Stimulated activated CD4-positive, alpha-beta T cell treated with anti-CD3 and anti-CD28 coated beads, Interleukin-12 subunit alpha, Interleukin-12 subunit beta, amount 100 ng/mL, for 48 hours (primary cell): ENCODE results near the gene CABCOCO1.
"Not testable (repeated sequence)": the region's sequence is repeated elsewhere in the genome, so short reads cannot be mapped to it uniquely, and the experiment has no call there.

Experiments used
- DNase-seq, 3 donors: peaks; one replicate each; pipeline ENCODE4 v3.0.0-alpha.2; 2020; ENCODE audit warnings: low read depth in 2 of 3, low spot score in 1 of 3

CABCOCO1 gene

DNA sequence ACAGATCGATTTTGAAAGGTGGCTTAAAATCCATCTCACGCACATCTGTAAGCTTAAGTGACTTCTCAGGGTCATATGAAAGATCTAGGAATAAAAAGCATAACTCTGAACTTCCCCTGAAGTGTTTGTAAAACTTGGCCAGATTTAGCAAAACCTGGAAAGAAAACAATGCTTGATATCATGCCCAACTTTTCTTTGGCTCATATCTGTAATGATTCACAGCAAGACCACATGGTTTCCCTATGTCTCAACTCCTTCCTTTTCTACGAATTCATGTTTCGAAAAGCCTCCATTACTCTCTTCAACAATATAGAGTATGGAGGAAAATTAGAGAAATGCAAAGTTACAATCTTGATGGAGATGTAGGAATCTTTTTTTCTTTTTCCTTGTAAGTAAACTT, 20.1 kb upstream of the CABCOCO1 start:
- DNase-seq: no peak

DNA sequence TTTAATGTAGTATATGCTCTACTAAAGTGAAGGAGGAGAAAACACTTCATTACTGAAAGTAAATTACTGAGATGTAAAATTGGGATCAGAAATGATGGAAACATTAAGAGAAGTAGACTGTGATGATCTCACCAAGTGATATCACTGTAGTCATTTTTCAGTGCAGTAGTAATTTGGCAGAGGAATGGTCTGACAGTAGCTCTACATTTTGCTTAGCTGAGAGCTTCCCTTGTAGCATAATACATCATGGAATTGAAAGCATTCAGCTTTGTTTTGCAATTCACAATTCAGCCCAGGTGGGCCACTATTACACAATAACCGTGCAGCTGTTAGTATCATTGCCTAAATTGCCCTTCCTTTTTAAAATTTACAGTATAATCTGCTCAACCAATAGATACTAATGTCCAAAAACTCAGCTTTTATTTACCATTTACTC, 19.4 kb upstream of the CABCOCO1 start:
- no peak for DNase-seq

GRCh38 chr10:61653699-61654098, 9.0 kb upstream of the CABCOCO1 start:
- DNase-seq: no peak

DNA sequence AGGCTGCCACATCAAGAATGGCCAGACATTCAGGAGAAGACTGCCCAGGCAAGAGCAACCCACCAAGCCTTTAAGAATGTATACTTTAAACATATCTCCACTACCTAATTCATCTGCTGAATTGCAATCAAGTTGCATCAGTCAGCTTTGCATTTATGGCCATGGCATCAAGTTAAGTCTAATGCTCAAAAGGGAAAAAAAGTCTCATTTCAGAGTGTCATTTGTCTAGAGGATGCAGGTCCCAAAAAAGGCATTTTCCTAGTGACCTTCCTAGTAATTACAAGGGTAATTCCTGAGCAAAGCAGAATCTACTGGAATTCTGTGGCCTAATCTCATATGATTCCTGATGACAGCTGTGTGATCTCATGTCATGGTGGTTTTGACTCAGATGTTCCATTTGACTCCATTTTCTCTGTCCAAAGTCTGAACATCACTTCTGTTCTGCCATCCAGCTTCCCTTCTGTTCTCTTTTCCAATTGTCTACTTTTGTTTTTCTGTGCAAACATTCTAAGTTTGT, 7.3 kb upstream of the CABCOCO1 start:
- DNase-seq: no peak

DNA sequence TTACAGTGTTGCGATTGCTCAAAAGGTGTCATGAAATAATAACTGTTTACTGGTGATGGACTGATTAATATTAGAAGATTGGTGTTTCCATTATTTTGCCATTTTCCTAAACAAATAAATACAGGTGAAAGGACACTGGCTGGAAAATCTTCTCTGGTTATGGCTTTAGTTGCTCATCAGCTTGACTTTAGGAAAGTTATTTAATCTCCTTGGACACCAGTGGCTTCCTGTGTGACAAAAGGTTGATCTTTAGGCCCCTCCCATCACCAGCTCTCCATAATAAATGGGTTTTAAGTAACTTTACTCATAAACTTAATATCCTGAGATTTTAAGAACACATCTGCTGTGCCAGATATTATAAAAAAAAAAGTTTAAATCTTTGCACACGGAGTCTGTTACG, 737 bp downstream of the CABCOCO1 start:
- DNase-seq: no peak

GRCh38 chr10:61664985-61665384, 2.3 kb downstream of the CABCOCO1 start:
- no peak for DNase-seq

DNA sequence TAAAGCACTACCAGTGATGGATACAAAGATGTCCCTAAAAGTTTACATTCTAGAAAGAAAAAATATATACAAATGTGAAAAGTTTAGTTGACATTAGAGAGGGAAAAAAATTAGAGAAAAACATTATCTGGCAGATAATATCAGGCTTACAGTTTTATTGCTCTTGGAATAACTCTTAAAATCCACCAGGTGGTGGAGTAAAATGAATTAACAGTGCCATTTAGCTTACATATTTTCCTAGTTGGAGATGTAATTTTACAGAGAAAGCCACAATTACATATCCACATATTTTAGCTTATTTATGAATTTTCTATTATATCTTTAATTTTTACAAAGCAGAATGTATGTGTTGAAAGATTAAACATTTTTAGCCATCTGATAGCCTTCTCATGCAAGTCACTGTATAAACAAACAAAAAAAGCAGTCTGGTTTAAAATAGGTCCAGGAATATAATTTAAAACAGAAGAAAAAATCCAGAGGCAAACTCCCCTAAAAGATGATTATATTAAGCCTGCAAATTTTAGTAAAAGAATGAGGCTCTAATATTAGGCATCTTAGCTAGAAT, 6.5 kb downstream of the CABCOCO1 start:
- no peak for DNase-seq

DNA sequence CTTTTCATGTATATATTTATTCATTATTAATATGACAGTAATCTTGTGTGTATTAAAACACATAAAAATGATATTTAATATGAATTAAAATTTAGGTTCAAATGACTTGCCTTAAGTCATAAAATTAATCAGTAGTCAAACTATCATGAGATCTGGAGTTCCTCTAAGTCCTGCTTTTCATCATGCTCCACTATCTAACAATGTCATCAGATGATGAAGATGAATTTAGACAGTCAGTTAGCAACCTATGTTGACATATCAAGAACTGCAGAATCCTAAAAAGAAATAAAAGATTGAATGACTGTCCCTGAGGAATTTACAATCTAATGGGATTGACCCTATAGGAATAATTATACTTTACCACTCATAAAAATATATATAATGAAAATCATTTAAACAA, 7.1 kb downstream of the CABCOCO1 start:
- no peak for DNase-seq

DNA sequence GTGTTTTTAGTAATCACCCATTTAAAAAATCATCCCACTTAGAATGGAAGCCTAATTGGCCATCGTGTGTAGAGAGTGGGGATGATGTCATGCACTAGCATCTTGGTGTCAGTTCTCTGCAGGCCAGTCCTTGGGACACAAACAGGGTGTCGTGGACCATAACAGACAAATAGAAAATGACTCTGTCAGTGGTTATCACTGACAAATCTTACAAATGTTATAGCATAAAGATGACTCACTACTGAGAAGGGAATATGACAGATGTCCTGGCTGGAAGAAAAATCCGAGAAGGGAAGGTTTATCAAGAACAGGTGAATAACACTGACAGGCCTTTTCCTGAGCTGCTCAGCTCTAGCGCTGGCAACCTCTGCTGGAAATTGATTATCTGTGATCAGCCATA, 10.6 kb downstream of the CABCOCO1 start:
- DNase-seq: no peak

- DNase-seq: no peak
Measured at GRCh38 chr10:61682323-61682722, 19.6 kb downstream of the CABCOCO1 start.

GRCh38 chr10:61683319-61683718, 20.6 kb downstream of the CABCOCO1 start:
- DNase-seq: no peak

DNA sequence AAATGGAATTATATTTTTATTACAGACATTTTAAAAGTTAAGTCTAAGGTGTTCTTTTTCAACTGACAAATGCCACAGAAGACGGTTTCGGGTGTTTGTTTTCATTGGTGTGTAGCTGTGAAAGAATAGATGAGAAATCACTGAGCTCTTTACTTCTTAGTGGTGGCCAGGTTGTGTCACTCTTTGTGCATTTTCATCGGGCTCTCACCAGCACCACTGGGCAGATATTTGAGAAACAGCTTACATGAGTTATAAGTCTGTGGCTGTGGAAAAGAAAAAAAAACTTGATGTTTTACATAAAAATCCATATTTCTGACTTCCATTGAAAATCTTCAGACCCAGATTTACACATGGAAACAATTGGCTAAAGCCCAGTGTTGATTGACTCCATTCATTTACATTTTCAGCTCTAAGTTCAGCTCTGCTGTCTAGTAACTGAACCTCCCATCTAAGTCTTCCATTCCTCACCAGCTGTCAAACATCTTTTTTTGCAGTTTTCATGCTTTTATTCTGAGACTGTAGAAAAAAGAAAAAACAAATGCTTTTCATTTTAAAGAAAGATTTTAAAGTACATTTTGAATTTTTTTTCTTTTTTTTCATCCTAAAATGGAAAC, 22.3 kb downstream of the CABCOCO1 start:
- no peak for DNase-seq

DNA sequence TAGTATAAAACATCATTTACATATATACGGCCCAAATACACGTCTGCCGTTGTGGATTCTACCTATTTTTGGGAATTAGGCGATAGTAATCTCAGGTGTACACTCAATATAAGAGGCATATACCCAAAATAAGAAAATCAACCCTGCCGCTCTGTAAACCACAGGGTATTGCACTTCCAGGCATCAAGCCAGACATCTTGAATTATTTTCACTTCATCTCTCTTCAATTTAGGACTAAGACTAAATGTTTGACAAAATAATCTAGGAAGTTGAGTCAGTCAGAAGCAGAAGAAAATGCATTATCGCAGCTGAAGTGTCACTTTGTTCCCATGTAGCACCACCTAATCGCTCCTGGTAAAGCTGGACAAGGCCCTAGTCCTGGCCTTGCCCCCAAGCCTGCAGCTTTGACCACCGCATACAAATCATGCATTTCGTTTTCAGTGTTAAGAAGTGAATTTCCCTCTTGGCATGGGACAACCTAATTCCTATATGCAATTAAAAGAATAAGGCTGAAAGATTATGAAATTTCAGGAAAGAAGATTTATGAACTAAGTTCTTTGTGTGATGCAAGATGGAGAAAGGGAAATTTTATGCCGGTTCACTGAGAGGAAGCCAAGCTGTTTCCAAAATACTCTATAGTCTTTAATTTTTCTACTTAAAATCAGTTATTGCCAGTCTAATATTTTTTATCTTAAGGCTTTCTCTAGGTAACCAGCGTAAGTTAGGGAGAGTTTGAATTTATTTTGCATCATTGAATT, 26.0 kb downstream of the CABCOCO1 start:
- DNase-seq: no peak

DNA sequence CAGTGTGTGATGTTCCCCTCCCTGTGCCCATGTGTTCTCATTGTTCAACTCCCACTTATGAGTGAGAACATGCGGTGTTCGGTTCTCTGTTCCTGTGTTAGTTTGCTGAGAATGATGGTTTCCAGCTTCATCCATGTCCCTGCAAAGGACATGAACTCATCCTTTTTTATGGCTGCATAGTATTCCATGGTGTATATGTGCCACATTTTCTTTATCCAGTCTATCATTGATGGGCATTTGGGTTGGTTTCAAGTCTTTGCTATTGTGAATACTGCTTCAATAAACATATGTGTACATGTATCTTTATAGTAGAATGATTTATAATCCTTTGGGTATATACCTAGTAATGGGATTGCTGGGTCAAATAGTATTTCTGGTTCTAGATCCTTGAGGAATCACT, 28.9 kb downstream of the CABCOCO1 start:
- not testable (repeated sequence) for DNase-seq

DNA sequence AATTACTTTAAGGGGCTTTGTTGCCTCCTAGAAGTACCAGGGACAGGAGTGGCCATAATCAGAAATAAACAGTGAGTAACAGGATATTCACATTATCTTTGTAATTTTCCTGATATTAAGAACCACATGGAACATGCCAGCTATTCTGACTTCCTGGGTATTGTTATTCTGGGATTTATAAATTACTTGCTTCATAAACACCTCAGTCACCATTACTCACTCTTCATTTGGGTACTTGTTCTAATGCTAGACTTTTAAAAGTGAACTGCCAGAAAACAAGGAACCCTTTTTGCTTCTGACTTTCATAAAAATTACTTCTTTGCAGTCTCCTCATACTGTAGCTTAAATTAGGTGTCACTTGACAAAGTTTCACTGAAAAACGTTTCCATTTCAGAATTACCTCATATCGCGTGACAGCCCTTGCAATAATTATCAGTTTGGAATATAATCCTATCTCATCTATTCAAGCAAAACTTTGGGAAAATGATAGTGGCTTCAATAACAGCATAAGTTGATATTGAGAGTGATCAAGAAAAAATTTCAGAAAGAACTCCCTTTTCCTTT, 29.8 kb downstream of the CABCOCO1 start:
- no peak for DNase-seq

GRCh38 chr10:61698968-61699655, 36.4 kb downstream of the CABCOCO1 start:
- DNase-seq: no peak

DNA sequence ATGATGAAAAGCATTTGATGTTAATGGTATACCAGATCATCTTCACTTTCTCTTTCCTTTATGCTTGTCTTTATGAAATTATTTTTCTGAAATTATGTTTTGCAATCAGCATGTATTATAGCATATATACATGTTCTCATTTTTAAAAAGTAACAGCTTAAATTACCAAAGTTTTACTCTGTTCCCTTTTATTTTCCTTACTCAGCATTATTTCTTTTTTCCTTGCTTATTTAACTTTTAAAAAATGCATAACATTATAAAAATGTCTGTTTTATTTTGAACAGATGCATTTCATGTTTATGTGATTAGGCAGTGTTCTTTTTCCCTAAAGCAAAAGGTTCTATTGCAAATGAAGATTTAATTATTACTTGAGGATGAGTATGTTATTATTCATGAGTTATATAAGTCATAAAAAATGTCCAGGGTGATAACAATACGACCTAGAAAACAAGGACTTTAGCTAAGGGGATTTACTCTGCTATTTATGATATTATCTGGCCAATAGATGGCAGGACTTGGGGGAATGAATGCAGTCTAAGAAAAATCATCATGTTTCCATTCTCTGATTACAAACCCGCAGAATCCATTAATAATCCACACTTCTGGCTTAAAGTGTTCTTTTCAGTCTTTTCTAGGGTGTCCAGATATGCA, 38.5 kb downstream of the CABCOCO1 start:
- DNase-seq: no peak

GRCh38 chr10:61701706-61702105, 39.0 kb downstream of the CABCOCO1 start:
- no peak for DNase-seq

GRCh38 chr10:61702584-61702983, 39.9 kb downstream of the CABCOCO1 start:
- no peak for DNase-seq

GRCh38 chr10:61705022-61705613, 42.4 kb downstream of the CABCOCO1 start:
- no peak for DNase-seq

DNA sequence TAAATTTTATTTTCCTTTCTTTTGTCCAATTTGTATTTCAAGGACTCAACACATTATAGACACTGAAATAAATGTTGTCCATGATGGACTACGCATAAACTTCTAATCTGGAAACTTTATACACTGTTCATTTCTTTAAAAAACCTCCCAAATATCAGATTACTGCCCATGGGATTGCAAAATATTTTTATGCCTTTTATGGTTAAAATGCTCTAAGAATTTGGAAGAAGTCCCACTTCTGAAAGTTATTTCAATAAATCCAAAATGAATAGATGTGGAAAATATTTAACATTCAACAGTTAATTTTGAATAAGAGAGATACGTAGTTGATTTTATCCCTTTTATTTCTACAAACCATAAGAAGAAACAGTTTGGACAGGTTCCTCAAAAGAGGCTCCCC, 46.1 kb downstream of the CABCOCO1 start:
- DNase-seq: no peak
